ENCODE measurements around the gene SMIM43.
"Not testable (repeated sequence)": the region's sequence is repeated elsewhere in the genome, so short reads cannot be mapped to it uniquely, and the experiment has no call there.

The SMIM43 gene

GRCh38 chr4:121737846-121738554 lies 27.0 kb downstream of the SMIM43 start:
- no peak overlapping the region for H3K4me3 ChIP-seq (ENCODE audit: low read depth, low read length)
- TF ChIP-seq CTCF (IDR thresholded peaks at IDR 0.05; ENCODE audit: borderline replicate concordance, insufficient read depth, low read depth, low read length), result no peak

GRCh38 chr4:121736735-121737351 lies 28.1 kb downstream of the SMIM43 start:
- peak; percentile 25; the same call in 1 of the 2 replicates for TF ChIP-seq CTCF (IDR thresholded peaks at IDR 0.05; ENCODE audit: borderline replicate concordance, insufficient read depth, low read depth, low read length)
- no peak overlapping the region for H3K4me3 ChIP-seq (ENCODE audit: low read depth, low read length)

GRCh38 chr4:121734571-121734970 lies 30.4 kb downstream of the SMIM43 start:
- H3K4me3 ChIP-seq (ENCODE audit: low read depth, low read length), result no peak overlapping the region
- TF ChIP-seq CTCF (IDR thresholded peaks at IDR 0.05; ENCODE audit: borderline replicate concordance, insufficient read depth, low read depth, low read length), result no peak

GRCh38 chr4:121733942-121734341 lies 31.0 kb downstream of the SMIM43 start:
- no peak overlapping the region for H3K4me3 ChIP-seq (ENCODE audit: low read depth, low read length)
- TF ChIP-seq CTCF (IDR thresholded peaks at IDR 0.05; ENCODE audit: borderline replicate concordance, insufficient read depth, low read depth, low read length), result no peak

GRCh38 chr4:121729753-121730152 lies 35.2 kb downstream of the SMIM43 start:
- not testable (repeated sequence) for H3K4me3 ChIP-seq (ENCODE audit: low read depth, low read length)

- no peak overlapping the region for H3K4me3 ChIP-seq (ENCODE audit: low read depth, low read length)
- no peak for TF ChIP-seq CTCF (IDR thresholded peaks at IDR 0.05; ENCODE audit: borderline replicate concordance, insufficient read depth, low read depth, low read length)
Observed at GRCh38 chr4:121728798-121729226, 36.2 kb downstream of the SMIM43 start.

GRCh38 chr4:121728066-121728465 lies 36.9 kb downstream of the SMIM43 start:
- no peak overlapping the region for H3K4me3 ChIP-seq (ENCODE audit: low read depth, low read length)
- TF ChIP-seq CTCF (IDR thresholded peaks at IDR 0.05; ENCODE audit: borderline replicate concordance, insufficient read depth, low read depth, low read length), result no peak
